GM20000 (cell line): ENCODE data around the gene KLK5.

ENCODE experiments used
- DNase-seq: peaks from one replicate; pipeline ENCODE4 v3.0.0; 2012; ENCODE audit warnings: low spot score
- TF ChIP-seq, protein P1 (sequence below): IDR thresholded peaks from 2 replicates; pipeline ENCODE4 v1.5.1; 2012; ENCODE audit warnings: mild to moderate bottlenecking, control low read depth; ENCODE audit errors: extremely low read depth, missing control alignments

The KLK5 gene

DNA sequence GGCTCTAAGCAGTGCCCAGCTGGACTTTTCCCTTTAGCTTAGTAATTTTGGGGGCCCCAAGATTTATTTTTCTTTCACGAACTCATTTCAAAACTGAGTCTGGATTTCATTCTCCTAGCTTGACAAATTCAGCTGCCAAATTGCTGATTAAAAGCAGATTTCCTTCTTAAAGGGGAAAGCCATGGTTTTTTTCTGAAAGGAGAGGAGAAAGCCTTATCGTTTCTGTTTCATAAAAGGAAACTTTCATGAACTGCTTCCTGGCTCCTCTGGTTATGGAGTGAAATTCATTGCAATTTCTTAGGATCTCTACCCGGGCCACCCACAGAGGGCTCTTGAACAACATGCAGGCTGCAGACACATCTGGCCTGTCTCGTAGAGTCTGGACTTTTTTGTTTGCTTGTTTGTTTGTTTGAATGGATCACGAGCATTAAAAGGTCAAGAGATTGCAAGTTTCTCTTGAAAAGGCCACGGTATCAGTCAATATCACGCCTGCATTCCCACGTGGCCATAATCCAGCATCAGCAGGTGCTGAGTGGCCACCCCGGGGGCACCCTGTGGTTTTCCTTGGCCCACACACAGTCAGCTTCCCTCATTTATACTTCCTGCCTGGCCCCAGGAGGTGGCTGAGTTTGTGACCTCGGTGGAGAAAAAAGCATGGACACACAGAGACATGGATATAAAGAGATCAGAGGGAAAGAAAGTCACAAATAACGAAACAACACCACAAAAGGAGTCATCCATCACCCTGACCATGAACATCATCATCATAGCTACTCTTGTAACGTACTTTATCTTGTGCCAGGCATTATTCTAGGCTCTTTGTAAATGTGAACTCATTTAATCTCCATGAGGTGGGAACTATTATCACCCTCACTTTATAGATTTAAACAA lies 31.2 kb downstream of the KLK5 start:
- no peak for DNase-seq

DNA sequence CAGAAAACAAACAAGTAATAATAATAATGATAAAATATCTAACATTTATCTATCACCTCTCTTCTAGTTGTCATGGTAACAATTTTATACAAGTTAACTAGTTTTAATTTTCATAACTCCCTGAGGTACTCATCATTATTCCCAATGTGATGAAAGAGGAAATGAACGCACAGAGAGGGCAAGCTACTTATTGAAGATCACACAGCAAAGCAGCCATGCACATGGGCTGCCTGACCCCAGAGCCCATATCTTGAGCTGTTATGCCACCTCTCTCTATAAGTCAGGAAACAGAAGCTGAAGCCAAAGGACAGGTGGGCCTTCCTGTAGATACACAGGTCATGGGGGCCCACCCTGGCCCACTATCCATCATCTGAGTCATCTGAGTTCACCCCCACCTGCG lies 36.8 kb downstream of the KLK5 start:
- TF ChIP-seq, protein P1, sequence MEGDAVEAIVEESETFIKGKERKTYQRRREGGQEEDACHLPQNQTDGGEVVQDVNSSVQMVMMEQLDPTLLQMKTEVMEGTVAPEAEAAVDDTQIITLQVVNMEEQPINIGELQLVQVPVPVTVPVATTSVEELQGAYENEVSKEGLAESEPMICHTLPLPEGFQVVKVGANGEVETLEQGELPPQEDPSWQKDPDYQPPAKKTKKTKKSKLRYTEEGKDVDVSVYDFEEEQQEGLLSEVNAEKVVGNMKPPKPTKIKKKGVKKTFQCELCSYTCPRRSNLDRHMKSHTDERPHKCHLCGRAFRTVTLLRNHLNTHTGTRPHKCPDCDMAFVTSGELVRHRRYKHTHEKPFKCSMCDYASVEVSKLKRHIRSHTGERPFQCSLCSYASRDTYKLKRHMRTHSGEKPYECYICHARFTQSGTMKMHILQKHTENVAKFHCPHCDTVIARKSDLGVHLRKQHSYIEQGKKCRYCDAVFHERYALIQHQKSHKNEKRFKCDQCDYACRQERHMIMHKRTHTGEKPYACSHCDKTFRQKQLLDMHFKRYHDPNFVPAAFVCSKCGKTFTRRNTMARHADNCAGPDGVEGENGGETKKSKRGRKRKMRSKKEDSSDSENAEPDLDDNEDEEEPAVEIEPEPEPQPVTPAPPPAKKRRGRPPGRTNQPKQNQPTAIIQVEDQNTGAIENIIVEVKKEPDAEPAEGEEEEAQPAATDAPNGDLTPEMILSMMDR: no peak
- DNase-seq: no peak

More for the DNA sequence above, 31.2 kb downstream of the KLK5 start:
- TF ChIP-seq, protein P1: no peak

DNA sequence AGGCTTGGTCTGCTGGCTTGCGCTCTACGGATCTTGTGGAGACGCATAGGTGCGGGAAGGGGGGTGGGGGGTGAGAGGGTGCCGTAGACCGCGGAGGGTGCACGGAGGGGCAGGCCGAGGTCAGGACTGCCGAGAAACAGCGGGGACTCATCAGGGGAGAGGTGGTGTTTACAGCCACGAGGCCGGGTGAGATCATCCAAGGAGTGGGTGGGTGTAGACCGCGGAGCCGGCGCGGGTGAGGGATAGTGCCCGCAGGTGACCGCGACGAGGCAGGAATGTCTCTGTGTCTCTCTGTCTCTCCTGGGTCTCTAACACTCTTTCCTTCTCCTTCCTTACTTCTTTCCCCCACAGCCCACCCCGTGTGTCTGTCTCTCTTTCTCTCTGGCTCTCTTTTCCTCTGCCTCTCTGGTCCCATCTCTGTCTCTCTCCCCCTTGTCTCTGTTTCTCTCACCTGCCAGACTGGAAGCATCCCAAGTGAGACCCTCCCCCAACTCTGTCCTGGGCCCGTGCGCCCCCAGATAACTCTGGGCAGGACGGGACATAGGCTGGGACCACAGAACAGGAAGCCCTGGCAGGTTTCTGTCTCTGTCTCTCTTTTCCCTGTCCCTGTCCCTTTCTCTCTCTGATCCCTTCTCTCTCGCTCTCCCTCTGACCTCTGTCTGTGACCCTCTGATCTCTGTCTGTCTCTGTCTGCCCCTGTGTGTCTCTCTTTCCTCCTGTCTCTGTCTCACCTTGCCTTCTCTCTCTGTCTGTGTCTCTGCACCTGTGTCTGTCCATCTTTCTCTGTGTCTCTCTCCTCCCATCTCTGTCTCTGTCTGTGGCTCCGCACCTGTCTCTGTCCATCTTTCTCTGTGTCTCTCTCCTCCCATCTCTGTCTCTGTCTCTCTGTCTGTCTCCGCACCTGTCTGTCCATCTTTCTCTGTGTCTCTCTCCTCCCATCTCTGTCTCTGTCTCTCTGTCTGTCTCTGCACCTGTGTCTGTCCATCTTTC lies 39.8 kb downstream of the KLK5 start:
- peak; percentile 42 for DNase-seq
- TF ChIP-seq, protein P1: no peak

DNA sequence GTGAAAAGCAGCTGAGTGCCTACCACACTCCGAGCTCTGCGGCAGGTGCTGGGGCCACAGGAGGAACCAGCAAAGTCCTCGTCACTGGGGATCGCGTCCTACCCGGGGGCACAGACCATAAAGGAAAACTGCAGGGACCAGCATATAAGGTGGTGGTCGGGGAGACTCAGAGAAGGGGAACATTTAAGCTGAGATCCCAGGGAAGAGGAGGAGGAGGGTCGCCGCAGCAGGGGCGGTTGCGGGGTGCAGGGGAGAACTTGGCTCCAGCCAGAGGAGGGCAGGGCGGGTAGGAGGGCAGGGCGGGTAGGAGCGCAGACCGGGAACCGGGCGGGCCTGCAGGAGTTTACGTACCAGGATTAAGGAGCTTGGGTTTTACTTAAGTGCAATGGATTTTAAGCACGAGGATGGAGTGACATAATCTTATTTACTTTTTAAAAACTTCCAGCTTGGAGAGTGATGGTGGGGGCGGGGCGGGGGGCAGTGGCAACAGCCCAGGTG lies 40.7 kb downstream of the KLK5 start:
- TF ChIP-seq, protein P1: no peak
- DNase-seq: no peak

DNA sequence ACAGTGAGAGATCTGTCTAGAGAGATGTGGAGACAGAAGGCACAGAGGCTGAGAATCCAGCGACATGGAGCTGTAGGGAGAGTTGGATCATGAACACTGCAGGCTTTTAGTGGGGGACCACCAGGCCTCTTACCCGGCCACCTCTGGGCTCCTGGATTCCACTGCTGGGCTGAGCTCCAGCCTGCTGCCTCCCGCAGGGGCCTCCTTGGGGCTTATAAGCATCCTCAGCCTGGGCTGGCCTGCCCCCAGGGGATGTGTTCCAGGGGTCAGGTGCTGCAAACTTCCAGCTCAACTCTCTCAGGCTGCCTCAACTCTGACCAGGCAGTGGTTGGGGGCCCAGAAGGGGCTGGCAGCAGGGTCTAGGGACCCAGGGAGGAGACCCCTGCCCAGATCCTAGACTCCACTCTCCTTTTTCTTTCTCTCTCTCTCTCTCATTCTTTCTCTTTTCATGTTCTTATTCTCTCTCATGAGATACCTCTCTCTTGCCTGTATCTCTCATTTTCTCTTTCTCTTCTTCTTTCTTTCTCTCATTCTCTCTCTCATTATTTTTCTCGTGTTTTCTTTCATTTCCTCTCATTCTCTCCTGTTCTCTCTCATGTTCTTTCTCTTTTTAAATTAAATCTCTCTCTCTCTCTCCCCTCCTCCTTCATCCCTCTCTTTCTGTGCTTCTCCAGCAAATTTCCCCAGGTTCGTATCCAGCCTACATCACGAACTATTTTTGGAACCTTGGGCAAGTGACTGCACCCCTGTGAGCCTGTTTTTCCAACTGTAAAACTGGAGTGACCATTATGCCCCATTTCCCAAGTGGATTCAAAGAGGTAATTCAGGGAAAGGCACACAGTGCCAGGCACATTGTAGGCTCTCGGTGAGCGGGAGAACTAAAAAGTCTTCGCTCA lies 41.4 kb downstream of the KLK5 start, which contains the start of gene KLK4:
KLK4 (minus strand) TSS at position 190 of the 896 bp plus-strand sequence. CDS start 657 bp downstream, outside the sequence.
- DNase-seq: no peak
- TF ChIP-seq, protein P1: no peak

DNA sequence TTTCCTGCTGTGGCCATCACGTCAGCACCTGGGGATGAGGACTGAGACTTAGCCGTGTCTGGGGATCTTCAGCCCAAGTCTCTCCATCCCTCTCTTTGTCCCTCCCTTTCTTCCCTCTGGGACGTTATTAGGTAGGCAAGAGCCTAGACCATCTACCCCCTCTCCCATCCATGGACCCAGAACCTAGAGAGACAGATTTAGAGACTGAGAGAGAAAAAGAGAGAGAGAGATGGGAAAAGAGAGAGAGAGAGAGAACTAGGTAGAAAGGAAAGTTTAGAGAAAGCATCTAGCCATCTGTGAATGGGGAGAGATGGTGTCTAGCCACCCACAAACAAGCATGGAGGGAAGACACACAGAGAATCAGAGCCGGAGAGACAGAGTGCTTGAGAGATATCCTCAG lies 42.1 kb downstream of the KLK5 start:
- TF ChIP-seq, protein P1: no peak
- DNase-seq: no peak
